ENCODE results near the gene CENATAC. TPM values are rescaled to one million over a fixed set of nuclear protein-coding genes. Genes with fewer than 3 reads are reported as not detected.

The CENATAC gene
- total and polyA plus RNA-seq, 9 of the 15 experiments (the other 6 are each of a cell fraction or from before 2014, with no cell fraction given), result 2.4 to 25.5 (median 13.7) TPM

DNA sequence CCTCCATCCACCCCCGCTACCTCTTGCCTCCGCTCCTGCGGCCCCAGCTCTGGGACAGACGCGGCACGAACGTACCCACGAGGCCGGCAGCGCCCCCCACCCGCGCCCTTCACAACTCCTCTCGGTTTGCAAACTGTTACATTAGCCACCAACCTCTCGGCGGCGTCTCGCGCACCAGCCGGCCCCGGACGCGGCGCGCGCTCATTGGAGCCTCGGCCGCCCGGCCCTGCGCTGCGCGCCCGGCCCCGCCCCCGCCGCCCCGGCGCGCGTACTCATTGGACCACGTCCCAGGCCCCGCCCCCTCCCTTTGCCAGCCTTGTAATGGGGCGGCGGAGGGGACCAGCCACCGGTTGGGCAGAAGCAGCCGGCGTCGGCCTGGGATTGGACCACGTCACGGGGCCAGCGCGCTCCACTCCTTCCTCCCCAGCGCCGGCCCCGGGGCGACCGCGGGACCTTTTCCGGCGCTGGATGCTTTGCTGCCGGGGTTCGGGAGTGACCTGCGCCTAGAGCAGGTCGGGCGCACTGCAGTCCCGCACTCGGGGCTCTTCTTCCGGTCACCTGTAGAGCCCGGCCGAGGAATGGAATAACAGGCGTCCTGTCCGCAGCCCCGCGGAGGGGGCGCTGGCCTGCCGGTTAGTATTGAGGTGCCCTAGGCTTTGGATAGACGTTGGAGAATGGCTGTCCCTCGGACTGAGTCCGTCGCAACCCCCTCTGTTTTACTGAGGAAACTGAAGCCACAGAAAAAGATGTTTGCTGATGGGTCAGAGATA, 59.2 kb downstream of the CENATAC start, which contains the start of gene HYOU1 (continued):
- TF ChIP-seq, protein P1, sequence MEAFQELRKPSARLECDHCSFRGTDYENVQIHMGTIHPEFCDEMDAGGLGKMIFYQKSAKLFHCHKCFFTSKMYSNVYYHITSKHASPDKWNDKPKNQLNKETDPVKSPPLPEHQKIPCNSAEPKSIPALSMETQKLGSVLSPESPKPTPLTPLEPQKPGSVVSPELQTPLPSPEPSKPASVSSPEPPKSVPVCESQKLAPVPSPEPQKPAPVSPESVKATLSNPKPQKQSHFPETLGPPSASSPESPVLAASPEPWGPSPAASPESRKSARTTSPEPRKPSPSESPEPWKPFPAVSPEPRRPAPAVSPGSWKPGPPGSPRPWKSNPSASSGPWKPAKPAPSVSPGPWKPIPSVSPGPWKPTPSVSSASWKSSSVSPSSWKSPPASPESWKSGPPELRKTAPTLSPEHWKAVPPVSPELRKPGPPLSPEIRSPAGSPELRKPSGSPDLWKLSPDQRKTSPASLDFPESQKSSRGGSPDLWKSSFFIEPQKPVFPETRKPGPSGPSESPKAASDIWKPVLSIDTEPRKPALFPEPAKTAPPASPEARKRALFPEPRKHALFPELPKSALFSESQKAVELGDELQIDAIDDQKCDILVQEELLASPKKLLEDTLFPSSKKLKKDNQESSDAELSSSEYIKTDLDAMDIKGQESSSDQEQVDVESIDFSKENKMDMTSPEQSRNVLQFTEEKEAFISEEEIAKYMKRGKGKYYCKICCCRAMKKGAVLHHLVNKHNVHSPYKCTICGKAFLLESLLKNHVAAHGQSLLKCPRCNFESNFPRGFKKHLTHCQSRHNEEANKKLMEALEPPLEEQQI (IDR thresholded peaks at IDR 0.05), result no peak
- peak; percentile 88 for TF ChIP-seq GABPB1 (CRISPR knock-in tag; IDR thresholded peaks at IDR 0.05)
- TF ChIP-seq CCAR2 (IDR thresholded peaks at IDR 0.05; ENCODE audit: low read depth, low read length), result no peak
- TF ChIP-seq, protein P2, sequence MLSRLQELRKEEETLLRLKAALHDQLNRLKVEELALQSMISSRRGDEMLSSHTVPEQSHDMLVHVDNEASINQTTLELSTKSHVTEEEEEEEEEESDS (CRISPR knock-in tag; IDR thresholded peaks at IDR 0.05), result no peak
- peak; percentile 86; the same call in 1 of the 2 replicates for TF ChIP-seq HDAC2 (IDR thresholded peaks at IDR 0.05)
- peak; percentile 81; the same call in 1 of the 2 replicates for TF ChIP-seq ZNF830 (CRISPR knock-in tag; IDR thresholded peaks at IDR 0.05)
- TF ChIP-seq TAF9B (IDR thresholded peaks at IDR 0.05; ENCODE audit: partially characterized antibody), result peak; percentile 25
- TF ChIP-seq POLR2A (conservative IDR thresholded peaks at IDR 0.05), result peak; percentile 85
- TF ChIP-seq STAT5B (CRISPR knock-in tag; IDR thresholded peaks at IDR 0.05), result no peak
- TF ChIP-seq PHB2 (IDR thresholded peaks at IDR 0.05; ENCODE audit: low read depth), result no peak
- no peak for TF ChIP-seq PPARD (CRISPR knock-in tag; IDR thresholded peaks at IDR 0.05)
- TF ChIP-seq, protein P3, sequence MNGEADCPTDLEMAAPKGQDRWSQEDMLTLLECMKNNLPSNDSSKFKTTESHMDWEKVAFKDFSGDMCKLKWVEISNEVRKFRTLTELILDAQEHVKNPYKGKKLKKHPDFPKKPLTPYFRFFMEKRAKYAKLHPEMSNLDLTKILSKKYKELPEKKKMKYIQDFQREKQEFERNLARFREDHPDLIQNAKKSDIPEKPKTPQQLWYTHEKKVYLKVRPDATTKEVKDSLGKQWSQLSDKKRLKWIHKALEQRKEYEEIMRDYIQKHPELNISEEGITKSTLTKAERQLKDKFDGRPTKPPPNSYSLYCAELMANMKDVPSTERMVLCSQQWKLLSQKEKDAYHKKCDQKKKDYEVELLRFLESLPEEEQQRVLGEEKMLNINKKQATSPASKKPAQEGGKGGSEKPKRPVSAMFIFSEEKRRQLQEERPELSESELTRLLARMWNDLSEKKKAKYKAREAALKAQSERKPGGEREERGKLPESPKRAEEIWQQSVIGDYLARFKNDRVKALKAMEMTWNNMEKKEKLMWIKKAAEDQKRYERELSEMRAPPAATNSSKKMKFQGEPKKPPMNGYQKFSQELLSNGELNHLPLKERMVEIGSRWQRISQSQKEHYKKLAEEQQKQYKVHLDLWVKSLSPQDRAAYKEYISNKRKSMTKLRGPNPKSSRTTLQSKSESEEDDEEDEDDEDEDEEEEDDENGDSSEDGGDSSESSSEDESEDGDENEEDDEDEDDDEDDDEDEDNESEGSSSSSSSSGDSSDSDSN (IDR thresholded peaks at IDR 0.05; ENCODE audit: borderline replicate concordance in 1 of 2, low read depth in 2 of 2, low read length in 2 of 2), result peak in 1 of 2 experiments; percentile 67; a peak in 1 of 4 replicates
- TF ChIP-seq, protein P4, sequence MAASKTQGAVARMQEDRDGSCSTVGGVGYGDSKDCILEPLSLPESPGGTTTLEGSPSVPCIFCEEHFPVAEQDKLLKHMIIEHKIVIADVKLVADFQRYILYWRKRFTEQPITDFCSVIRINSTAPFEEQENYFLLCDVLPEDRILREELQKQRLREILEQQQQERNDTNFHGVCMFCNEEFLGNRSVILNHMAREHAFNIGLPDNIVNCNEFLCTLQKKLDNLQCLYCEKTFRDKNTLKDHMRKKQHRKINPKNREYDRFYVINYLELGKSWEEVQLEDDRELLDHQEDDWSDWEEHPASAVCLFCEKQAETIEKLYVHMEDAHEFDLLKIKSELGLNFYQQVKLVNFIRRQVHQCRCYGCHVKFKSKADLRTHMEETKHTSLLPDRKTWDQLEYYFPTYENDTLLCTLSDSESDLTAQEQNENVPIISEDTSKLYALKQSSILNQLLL (CRISPR knock-in tag; IDR thresholded peaks at IDR 0.05; ENCODE audit: borderline replicate concordance), result no peak
- TF ChIP-seq HNRNPUL1 (IDR thresholded peaks at IDR 0.05; ENCODE audit: low read length), result no peak
- TF ChIP-seq, protein P5, sequence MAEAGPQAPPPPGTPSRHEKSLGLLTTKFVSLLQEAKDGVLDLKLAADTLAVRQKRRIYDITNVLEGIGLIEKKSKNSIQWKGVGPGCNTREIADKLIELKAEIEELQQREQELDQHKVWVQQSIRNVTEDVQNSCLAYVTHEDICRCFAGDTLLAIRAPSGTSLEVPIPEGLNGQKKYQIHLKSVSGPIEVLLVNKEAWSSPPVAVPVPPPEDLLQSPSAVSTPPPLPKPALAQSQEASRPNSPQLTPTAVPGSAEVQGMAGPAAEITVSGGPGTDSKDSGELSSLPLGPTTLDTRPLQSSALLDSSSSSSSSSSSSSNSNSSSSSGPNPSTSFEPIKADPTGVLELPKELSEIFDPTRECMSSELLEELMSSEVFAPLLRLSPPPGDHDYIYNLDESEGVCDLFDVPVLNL (CRISPR knock-in tag; IDR thresholded peaks at IDR 0.05; ENCODE audit: low read depth), result no peak
- TF ChIP-seq, protein P6, sequence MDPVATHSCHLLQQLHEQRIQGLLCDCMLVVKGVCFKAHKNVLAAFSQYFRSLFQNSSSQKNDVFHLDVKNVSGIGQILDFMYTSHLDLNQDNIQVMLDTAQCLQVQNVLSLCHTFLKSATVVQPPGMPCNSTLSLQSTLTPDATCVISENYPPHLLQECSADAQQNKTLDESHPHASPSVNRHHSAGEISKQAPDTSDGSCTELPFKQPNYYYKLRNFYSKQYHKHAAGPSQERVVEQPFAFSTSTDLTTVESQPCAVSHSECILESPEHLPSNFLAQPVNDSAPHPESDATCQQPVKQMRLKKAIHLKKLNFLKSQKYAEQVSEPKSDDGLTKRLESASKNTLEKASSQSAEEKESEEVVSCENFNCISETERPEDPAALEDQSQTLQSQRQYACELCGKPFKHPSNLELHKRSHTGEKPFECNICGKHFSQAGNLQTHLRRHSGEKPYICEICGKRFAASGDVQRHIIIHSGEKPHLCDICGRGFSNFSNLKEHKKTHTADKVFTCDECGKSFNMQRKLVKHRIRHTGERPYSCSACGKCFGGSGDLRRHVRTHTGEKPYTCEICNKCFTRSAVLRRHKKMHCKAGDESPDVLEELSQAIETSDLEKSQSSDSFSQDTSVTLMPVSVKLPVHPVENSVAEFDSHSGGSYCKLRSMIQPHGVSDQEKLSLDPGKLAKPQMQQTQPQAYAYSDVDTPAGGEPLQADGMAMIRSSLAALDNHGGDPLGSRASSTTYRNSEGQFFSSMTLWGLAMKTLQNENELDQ (CRISPR knock-in tag; IDR thresholded peaks at IDR 0.05; ENCODE audit: borderline replicate concordance), result no peak
- TF ChIP-seq ZNF12 (CRISPR knock-in tag; IDR thresholded peaks at IDR 0.05), result no peak
- TF ChIP-seq ZNF780A (CRISPR knock-in tag; IDR thresholded peaks at IDR 0.05), result no peak
